Activated CD4-positive, alpha-beta T cell treated with anti-CD3 and anti-CD28 coated beads, Interleukin-2, amount 50 U/mL, for 16 hours (primary cell): ENCODE results near the gene BMP2K.
A peak's percentile ranks its signal among the peaks of the same experiment; 100 is the strongest.
"Not testable (repeated sequence)": the region's sequence is repeated elsewhere in the genome, so short reads cannot be mapped to it uniquely, and the experiment has no call there.

Source experiments
- DNase-seq: peaks from one replicate; pipeline ENCODE4 v3.0.0-alpha.2; 2020

BMP2K gene

DNA sequence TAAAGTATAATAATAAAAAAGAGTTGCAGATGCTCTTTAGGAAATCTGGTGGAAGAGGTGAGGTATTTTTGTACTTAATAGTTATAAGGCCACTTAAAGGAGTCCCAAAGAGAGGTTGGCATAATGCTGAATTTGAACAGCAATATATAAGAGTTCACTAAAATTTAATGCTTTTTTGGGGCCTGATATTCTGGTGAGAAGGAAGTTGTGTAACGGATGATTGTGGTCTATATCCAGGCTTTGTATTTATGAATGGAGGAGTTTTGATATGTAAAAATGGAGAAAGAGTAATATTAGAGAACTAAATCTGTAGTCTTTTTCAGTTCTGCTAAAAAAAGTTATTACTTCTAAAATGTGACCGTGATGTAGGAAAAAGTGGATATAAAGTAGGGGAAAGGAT, 20.4 kb downstream of the BMP2K start:
- no peak for DNase-seq

DNA sequence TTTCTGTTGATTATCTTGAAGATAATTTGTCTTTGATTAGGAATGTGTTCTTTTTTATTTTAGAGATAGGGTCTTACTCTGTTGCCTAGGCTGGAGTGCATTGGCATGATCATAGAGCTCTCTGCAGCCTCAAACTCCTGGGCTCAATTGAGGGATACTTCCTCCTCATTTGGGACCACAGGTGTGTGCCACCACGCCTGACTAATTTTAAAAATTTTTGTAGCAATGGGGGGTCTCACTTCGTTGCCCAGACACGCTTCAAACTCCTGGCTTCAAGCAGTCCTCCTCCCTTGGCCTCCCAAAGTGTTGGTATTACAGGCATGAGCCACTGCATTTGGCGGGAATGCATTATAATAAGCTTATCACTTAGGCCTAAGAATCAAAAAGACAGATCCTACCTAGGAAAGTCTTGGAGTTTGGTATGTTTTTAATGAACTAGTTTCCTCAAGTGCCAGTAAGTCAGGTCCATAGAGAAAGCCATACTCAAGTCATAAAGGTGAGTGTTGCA, 21.7 kb downstream of the BMP2K start:
- no peak for DNase-seq

DNA sequence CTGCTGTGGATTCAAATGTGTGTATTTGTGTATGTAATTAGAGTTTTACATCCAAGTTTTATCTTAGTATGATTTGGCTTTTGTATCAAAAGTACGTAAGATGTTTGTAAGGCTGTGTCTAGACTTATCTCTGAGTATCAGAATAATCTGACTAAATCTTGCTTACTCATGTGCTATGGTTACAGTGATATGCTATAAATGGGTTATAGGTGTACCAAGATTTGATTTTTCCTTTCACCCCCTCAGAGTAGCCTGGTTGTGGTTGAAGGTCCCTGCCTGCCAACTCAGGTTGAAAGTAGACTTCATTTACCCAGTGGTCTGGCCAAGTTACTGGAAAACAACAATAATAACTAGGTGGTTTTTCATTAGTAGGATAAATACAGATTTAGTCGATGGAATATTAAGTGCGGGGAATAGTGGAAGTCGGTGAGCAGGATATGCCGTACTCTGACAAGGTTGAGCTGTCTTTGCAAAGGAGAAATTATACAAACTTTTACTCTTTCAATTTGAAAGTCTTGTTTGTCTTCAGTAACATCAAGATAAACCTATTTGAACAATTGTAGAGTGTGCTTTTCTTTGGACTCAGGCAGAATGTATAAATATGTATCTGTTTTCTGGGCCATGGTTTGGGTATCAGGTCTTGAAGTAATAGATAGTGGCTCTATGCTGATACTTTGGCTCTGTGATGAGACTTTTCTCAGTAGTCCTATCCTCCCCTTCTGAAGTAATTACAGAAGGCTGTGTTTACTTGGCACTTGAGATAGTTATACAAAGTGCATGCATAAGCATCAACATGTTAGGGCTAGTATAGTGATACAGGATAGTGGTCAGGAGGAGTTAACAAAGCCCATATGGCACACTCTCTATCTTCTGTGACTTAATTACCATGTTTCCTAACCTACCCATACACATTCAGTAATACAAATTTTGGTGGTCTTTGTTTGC, 23.7 kb downstream of the BMP2K start:
- DNase-seq, result peak; percentile 10

DNA sequence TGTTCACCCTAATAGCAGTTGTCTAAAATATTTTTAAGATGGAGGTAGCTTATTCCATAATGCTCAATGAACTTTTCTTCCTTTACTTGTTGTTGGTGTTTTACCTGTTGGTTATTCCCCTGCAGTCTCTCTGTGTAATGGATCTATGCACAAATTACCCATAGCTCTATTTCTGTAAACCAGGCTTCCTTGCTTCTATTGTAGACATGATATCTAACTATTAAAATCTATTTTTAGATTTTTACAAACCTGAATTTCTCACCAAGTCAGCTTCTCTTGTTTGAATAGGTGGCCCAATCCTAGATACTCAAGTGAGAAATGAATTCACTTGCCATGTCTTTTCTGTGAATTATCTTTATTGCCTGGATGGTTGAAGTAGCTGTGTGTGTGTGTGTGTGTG, 24.8 kb downstream of the BMP2K start:
- no peak for DNase-seq

DNA sequence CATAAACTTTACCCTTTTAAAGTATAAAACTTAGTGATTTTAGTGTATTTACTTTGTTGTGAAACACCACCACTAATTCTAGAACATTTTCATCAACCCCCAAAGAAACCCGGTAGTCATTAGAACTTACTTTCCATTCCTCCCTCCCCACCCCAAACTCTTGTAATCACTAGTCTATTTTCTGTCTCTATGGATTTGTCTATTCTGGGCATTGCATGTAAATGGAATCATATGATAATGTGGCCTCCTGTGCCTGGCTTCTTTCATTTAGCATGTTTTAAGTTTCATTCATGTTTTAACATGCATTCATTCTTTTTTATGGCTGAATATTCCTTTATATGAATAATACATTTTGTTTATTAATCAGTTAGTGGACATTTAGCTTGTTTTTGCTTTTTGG, 27.8 kb downstream of the BMP2K start:
- DNase-seq, result no peak

DNA sequence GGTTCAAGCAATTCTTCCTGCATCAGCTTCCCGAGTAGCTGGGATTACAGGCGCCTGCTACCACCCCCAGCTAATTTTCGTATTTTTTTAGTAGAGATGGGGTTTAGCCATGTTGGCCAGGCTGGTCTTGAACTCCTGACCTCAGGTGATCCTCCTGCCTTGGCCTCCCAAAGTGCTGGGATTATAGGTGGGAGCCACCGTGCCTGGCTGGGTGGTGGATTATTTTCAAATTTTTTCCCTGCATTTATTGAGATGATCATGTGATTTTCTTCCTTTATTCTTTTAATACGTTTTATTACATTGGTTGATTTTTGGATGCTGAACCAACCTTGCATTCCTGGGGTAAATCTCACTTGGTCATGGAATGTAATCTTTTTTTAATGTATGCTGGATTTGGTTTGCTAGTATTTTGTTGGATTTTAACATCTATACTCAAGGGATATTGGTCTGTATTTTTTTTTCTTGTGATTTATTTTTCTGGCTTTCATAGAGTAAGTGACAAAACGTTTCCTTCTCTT, 30.9 kb downstream of the BMP2K start:
- no peak for DNase-seq

DNA sequence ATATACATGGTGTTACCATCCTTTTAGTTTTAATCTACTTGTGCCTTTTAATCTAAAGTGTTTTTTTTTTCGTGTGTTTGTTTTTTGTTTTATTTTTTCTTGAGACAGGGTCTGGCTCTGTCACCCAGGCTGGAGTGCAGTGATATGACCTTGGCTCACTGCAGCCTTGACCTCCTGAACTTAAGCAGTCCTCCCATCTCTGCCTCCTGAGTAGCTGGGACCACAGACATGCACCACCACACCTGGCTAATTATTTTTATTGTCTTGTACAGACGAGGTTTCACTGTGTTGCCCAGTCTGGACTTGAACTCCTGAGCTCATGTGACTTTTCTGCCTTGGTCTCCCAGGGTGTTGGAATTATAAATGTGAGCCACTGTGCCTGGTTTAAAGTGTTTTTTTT, 33.1 kb downstream of the BMP2K start:
- DNase-seq, result no peak

DNA sequence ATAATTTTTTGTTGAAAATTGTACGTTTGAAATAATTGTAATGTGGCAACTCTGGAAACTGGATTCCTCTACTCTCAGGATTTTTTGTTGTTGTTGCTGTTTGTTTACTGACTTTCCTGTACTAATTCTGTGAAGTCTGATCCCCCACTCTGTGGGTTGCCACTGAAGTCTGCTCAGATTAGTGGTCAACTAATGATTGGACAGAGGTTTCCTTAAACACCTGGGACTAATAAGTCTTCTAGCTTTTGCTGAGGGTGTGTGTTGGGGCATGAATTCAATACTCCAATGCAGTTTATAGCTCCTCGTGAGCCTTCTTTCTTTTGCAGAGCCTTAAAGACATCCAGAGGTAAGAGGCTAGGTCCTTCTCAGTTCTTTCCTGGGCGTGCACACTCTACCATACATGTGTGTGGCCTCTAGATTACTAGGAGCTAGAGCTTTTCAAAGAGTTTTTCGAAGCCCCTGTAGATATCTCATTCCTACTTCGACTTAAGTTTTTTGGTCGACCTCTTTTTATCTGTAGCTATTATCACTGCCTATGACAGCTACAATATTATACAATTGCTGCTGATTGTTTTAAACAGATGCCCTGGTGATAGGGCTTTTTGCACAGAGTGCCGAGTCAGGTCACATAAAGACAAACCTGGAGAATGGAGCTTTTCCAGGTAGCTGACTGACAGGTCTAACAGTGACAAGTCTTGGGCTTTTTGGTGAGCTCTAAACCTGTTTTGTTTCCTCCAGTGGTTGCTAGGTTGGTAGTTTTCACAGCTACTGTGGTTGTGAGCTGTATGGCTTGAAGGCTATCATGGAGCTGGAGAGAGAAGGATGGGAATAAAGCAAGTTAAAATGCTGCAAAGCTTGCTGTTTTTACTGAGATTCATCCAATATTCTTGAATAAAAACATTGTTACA, 34.0 kb downstream of the BMP2K start:
- no peak for DNase-seq

DNA sequence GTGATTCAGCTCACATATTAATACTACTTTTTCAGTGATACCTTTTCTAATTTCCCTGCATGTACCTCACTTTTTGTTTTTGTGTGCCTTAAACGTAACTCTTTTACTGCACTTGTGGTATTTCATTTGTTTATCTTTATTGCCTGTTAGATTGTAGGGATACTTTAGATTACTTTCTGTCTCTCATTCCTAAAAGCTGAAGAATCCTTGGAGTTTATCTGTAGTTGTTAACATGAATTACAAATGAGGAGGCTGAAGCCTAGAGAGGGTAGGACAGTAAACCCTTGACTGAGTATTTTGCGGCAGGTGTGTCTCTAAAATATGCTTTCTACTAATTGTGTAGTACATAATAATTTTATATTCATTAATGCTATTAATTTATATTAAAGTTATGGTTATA, 34.9 kb downstream of the BMP2K start:
- no peak for DNase-seq

DNA sequence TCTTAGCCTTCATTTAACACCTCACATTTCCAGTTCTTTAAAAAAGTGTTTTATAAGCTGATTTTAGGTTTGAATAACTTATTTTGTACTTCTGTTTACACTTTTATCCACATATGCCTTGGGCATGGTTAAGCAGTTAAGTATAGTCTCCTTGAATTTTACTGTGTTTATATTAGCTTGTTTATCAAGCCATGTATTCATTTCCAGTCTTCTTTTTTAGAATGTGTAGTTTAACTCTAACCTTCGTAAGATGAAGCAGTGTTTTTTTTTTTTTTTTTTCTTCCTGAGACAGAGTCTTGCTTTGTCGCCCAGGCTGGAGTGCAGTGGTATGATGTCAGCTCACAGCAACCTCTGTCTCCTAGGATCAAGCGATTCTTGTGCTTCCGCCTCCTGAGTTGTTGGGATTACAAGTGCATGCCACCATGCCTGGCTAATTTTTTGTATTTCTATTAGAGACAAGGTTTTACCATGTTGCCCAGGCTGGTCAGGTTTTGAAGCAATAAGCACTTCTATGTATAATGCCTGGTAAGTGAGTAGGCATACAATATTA, 42.5 kb downstream of the BMP2K start:
- DNase-seq, result no peak

DNA sequence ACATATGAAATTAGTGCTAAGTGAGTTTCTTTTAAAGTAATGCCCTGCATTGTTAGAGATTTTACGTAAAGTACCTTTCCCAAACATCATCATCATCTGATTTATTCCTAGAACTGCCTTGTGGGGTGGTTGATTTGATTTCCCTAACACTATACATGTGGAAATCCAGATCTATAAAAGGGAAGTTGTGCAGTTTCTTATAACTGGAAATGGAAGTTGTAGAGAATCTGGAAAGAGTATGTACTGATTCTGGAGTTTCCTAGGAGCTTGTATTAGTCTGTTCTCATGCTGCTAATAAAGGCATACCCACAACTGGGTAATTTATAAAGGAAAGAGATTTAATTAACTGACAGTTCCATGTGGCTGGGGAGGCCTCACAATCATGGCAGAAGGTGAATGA, 47.9 kb downstream of the BMP2K start:
- no peak for DNase-seq

DNA sequence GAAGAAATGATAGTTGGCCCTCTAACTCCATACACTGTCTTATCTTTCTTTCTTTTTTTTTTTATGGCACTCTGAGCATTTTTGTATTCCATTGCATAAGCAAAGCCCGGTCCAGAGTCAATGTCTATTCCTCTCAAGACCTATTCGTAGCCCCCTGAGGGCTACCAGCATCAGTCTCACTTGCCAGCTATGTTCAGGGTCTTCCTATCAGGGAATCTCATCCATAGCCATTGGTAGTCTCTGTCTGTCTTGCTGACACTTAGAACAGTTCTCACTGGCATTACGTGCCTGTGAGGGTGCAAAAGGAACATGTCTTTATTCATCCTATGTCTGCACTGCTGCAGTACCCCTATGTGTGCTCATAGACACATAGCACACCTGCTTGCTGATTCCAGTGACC, 51.0 kb downstream of the BMP2K start:
- DNase-seq, result no peak

DNA sequence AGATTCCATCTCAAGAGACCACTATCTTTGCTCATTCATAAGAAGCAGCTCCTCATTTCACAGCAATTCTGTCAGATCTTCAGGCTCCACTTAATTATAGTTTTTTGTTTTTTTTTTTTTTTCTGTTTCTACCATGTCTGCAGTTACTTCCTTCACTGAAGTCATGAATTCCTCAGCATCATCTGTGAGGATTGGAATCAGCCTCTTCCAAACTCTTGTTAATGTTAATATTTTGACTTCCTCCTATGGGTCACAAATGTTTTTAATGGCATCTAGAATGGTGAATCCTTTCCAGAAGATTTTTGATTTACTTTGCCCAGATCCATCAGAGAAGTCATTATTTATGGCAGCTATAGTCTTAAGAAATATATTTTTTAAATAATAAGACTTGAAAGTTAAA, 53.1 kb downstream of the BMP2K start:
- DNase-seq, result no peak

DNA sequence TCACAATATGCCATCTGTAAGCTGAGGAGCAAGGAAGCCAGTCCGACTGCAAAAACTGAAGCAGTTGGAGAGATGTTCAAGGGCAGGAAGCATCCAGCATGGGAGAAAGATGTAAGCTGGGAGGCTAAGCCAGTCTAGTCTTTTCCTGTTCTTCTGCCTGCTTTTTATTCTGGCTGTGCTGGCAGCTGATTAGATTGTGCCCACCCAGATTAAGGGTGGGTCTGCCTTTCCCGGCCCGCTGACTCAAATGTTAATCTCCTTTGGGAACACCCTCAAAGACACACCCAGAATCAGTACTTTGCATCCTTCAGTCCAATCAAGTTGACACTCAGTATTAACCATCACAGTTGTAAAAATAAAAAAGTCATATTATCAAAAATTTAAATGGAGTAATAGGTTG, 63.5 kb downstream of the BMP2K start:
- DNase-seq, result not testable (repeated sequence)

DNA sequence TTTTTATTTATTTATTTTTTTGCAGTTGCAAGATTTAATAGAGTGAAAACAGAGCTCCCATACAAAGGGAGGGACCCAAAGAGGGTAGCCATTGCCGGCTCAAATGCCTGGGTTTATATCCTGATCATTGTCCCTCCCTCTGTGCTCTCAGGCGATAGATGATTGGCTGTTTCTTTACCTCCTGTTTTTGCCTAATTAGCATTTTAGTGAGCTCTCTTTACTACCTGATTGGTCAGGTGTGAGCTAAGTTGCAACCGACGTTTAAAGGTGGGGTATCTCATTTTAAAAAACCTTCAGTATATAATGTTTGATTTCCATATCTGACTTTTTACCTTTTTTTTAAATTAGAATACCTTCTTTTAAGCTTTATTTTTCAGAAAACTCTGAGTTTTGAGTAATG, 64.1 kb downstream of the BMP2K start:
- DNase-seq, result not testable (repeated sequence)

DNA sequence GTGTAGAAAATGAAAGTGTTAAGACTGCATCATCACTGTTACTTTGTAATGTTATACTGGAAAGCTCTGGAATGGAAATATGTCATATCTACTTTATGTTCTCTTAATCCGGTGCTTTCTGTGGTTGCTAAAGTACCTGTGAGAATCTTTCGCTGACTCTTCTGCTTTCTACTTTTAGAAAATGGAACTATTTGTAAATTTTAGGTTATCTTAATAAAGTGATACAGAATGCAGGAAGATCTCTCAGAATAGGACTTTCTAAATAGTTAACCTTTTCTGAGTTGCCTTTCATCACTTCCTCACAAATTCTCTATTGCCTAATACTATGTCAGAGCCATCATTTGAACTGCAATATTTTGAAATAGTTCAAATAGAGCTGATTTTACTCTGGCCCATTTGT, 69.3 kb downstream of the BMP2K start:
- DNase-seq, result no peak

DNA sequence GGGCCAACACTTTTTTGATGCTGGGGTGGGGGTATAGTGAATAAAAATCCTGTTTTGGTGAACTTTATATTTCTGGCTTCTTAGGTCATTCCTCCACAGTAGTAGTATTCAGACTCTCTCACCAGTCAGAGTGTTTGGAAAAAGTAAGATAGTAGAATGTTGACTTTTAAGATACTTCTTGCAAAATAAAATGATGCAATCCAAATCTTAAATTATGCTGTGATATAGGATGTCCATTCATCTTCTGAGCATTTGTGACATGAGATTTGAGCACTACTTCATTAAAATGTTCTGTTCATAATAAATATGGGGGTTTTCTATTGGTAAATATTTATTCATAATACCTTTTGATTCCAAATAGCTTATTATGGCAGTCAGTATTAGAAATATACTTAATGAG, 70.1 kb downstream of the BMP2K start:
- DNase-seq, result no peak

DNA sequence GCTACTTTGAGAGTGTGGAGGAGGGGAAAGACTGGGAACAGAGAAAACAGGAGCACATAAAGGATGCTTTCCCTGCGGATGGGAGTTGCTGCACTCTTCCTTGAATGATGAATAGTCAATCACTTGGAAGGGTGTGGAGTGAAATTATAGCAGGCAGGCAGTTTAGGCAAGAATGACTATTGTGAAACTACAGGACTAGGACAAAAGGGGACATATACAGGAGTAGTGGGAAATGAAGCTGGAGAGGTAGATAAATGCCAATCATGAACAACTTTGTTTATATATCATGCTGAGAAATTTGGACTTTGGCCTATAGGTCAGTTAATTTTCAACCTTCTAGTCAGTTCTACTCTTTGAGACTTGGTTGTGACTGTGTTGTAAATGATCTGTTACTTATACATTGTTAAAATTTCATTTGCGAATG, 86.2 kb downstream of the BMP2K start:
- DNase-seq, result no peak

DNA sequence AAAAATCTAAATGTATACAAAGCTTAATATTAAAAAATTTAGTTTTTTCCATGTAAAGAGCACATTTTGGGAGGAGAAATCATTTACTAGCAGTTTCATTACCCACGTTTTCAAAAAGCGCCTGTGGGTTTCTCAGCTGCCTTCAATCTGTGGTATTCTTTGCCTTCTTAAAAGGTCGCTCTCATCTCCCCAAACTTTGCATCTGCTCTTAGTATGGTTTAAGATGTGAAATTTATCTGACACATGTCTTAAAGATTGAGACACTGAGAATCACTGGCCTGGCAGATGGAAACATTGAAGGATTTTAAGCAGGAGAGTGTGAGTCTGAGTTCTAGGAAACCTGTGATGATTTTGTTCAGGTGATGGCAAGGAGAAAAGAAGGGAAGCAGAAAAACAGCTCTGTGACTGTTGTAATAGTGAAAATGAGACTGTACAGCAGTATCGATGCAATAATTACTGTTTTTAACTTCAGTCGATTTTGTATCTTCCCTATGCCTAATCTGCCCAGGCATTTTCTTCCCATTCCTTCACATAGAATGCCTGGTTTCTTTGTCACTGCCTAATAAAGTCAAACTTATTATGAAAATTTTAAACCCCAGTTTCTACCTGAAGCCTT, 87.2 kb downstream of the BMP2K start:
- DNase-seq, result no peak

DNA sequence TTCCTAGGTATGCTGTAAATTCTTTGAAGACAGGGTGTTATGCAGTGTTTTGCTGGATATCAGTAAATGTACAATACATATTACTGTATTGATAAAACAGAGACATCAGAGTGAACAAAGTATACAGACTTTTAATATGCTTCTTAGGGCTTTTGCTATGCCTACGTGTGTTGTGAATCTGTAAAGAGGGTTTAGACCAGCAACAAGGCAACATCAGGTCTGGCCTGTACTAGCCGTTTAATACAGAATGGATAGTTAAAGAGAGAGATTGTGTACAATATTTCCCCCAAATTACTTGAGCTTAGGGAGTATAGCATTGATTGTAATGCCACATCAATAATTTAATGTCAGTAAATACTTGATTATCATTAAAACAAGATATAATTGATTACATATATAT, 87.8 kb downstream of the BMP2K start:
- no peak for DNase-seq

DNA sequence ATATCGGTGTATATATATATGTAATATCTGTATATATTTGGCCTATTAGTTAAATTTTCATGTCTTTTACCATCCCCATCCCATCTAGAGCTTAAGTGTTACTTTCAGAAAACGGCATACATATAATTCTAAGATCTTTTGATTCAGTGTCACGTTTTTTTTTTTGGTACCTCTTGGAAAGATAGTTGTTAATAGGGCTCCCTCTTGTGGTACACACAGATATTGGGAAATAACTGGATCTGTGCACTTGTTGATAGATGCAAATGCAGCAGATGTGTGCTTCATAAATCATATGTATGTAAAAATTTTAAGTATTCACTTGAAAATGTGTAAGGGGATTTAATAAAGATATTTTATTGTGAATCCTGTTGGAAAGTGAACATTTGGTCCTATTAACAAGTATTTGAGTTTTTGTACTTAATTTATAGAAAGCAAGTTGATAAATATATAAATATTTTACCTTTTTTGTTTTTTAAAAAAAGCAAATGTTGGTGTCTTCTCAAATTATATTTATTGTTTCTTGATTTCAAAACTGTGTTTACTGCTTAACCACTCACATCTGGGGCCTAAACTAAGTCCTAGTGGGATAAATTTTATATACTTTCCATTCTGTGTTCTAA, 88.4 kb downstream of the BMP2K start:
- peak; percentile 64 for DNase-seq

DNA sequence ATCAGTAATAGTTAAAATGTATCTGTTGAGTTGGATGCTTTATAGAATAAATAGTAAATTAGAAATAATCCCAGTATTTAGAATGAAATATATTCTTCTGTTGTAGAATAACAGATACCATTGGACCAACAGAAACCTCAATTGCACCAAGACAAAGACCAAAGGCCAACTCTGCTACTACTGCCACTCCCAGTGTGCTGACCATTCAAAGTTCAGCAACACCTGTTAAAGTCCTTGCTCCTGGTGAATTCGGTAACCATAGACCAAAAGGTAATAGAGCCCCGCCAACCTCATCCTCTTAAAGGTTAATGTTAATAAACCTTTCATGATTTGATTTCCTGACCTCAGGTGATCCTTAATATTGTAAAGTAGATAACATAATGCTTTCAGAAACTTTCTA, 89.3 kb downstream of the BMP2K start:
- no peak for DNase-seq
